Measurements from ENCODE around the gene TRPC4.

The TRPC4 gene

DNA sequence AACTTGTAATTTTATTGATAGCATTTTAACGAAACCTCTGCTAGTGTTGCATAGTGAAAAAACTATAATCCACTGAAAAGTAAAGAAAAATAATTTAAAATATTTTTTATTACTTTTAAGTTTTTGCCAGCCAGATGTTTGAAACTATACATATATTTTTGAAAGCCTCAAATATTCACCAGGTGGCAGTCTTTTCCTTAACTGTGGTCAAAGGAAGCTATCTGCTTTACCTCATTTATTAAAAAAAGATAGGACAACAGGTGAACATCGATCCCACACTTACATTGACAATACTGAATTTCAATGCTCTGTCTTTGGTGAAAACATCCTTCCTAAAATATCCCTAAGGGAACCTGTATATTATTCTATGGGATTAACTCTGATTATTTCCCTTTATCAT, 100.5 kb downstream of the TRPC4 start:
- TF ChIP-seq ZNF70 (CRISPR knock-in tag; IDR thresholded peaks at IDR 0.05): no peak
- TF ChIP-seq TOX (CRISPR knock-in tag; IDR thresholded peaks at IDR 0.05; ENCODE audit: borderline replicate concordance): no peak
- no peak for TF ChIP-seq ISL1 (CRISPR knock-in tag; IDR thresholded peaks at IDR 0.05)
- no peak for TF ChIP-seq BACH2 (CRISPR knock-in tag; IDR thresholded peaks at IDR 0.05; ENCODE audit: borderline replicate concordance)
- TF ChIP-seq ZNF565 (CRISPR knock-in tag; conservative IDR thresholded peaks at IDR 0.05; ENCODE audit: low read depth): no peak
- TF ChIP-seq RARB (CRISPR knock-in tag; IDR thresholded peaks at IDR 0.05): no peak
- TF ChIP-seq PPARA (CRISPR knock-in tag; IDR thresholded peaks at IDR 0.05; ENCODE audit: borderline replicate concordance): no peak
- no peak for TF ChIP-seq ZFP3 (CRISPR knock-in tag; IDR thresholded peaks at IDR 0.05)
- no peak for TF ChIP-seq PATZ1 (CRISPR knock-in tag; IDR thresholded peaks at IDR 0.05; ENCODE audit: borderline replicate concordance)
- no peak for TF ChIP-seq TCF4 (CRISPR knock-in tag; IDR thresholded peaks at IDR 0.05; ENCODE audit: borderline replicate concordance)
- TF ChIP-seq GLIS3 (CRISPR knock-in tag; IDR thresholded peaks at IDR 0.05): no peak
- TF ChIP-seq CREB5 (CRISPR knock-in tag; IDR thresholded peaks at IDR 0.05; ENCODE audit: low read depth): no peak
- TF ChIP-seq, protein P1, sequence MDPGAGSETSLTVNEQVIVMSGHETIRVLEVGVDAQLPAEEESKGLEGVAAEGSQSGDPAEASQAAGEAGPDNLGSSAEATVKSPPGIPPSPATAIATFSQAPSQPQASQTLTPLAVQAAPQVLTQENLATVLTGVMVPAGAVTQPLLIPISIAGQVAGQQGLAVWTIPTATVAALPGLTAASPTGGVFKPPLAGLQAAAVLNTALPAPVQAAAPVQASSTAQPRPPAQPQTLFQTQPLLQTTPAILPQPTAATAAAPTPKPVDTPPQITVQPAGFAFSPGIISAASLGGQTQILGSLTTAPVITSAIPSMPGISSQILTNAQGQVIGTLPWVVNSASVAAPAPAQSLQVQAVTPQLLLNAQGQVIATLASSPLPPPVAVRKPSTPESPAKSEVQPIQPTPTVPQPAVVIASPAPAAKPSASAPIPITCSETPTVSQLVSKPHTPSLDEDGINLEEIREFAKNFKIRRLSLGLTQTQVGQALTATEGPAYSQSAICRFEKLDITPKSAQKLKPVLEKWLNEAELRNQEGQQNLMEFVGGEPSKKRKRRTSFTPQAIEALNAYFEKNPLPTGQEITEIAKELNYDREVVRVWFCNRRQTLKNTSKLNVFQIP (CRISPR knock-in tag; IDR thresholded peaks at IDR 0.05; ENCODE audit: borderline replicate concordance, low read depth): no peak
- TF ChIP-seq ZC3H10 (CRISPR knock-in tag; IDR thresholded peaks at IDR 0.05): no peak
- TF ChIP-seq OSR1 (CRISPR knock-in tag; IDR thresholded peaks at IDR 0.05): no peak
- no peak for TF ChIP-seq ZFP30 (CRISPR knock-in tag; IDR thresholded peaks at IDR 0.05)
- TF ChIP-seq, protein P2, sequence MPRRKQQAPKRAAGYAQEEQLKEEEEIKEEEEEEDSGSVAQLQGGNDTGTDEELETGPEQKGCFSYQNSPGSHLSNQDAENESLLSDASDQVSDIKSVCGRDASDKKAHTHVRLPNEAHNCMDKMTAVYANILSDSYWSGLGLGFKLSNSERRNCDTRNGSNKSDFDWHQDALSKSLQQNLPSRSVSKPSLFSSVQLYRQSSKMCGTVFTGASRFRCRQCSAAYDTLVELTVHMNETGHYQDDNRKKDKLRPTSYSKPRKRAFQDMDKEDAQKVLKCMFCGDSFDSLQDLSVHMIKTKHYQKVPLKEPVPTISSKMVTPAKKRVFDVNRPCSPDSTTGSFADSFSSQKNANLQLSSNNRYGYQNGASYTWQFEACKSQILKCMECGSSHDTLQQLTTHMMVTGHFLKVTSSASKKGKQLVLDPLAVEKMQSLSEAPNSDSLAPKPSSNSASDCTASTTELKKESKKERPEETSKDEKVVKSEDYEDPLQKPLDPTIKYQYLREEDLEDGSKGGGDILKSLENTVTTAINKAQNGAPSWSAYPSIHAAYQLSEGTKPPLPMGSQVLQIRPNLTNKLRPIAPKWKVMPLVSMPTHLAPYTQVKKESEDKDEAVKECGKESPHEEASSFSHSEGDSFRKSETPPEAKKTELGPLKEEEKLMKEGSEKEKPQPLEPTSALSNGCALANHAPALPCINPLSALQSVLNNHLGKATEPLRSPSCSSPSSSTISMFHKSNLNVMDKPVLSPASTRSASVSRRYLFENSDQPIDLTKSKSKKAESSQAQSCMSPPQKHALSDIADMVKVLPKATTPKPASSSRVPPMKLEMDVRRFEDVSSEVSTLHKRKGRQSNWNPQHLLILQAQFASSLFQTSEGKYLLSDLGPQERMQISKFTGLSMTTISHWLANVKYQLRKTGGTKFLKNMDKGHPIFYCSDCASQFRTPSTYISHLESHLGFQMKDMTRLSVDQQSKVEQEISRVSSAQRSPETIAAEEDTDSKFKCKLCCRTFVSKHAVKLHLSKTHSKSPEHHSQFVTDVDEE (CRISPR knock-in tag; IDR thresholded peaks at IDR 0.05): no peak
- TF ChIP-seq ESRRG (CRISPR knock-in tag; IDR thresholded peaks at IDR 0.05): no peak

DNA sequence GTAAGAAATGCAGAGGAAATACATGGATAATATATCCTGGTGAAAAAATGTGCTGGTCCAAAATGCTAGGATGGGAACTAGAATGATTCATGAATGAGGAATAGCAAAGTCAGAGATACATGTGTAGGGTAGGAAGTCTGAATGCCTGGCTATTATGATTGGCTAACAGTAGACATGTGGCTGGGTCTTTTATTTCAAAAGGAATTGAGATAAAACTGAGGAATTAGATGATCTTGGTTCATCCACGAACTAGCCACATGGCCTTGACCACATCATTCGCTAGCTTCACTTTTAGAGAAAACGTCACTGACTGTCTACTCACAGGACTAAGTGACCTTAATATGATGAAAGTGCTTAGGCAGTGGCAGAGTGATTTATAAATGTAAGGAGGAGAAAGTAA, 103.1 kb downstream of the TRPC4 start:
- ATAC-seq: no peak
- TF ChIP-seq RARB (CRISPR knock-in tag; IDR thresholded peaks at IDR 0.05): no peak
- no peak for TF ChIP-seq ZC3H10 (CRISPR knock-in tag; IDR thresholded peaks at IDR 0.05)
- TF ChIP-seq TCF4 (CRISPR knock-in tag; IDR thresholded peaks at IDR 0.05; ENCODE audit: borderline replicate concordance): no peak
- TF ChIP-seq BACH2 (CRISPR knock-in tag; IDR thresholded peaks at IDR 0.05; ENCODE audit: borderline replicate concordance): no peak
- no peak for TF ChIP-seq ZFP3 (CRISPR knock-in tag; IDR thresholded peaks at IDR 0.05)
- no peak for TF ChIP-seq GLIS3 (CRISPR knock-in tag; IDR thresholded peaks at IDR 0.05)
- TF ChIP-seq, protein P2 (CRISPR knock-in tag; IDR thresholded peaks at IDR 0.05): no peak

More for the DNA sequence above, 100.5 kb downstream of the TRPC4 start:
- ATAC-seq: no peak

- TF ChIP-seq ZNF8 (CRISPR knock-in tag; IDR thresholded peaks at IDR 0.05) (no peak), ARNTL (CRISPR knock-in tag; IDR thresholded peaks at IDR 0.05; ENCODE audit: borderline replicate concordance, low read depth) (no peak), ZFP3 (CRISPR knock-in tag; IDR thresholded peaks at IDR 0.05) (no peak), ZNF565 (CRISPR knock-in tag; conservative IDR thresholded peaks at IDR 0.05; ENCODE audit: low read depth) (no peak), CSDC2 (CRISPR knock-in tag; IDR thresholded peaks at IDR 0.05) (no peak), ZC3H10 (CRISPR knock-in tag; IDR thresholded peaks at IDR 0.05) (no peak), OSR1 (CRISPR knock-in tag; IDR thresholded peaks at IDR 0.05) (no peak), BACH2 (CRISPR knock-in tag; IDR thresholded peaks at IDR 0.05; ENCODE audit: borderline replicate concordance) (no peak)
- TF ChIP-seq, protein P2 (CRISPR knock-in tag; IDR thresholded peaks at IDR 0.05): no peak
Measured at GRCh38 chr13:37755349-37755748, 114.2 kb downstream of the TRPC4 start.

More at GRCh38 chr13:37755349-37755748, 114.2 kb downstream of the TRPC4 start:
- no peak for ATAC-seq

All from SK-N-SH treated with all-trans-retinoic acid at 6 μM for 48 hours (cell line).